Measurements from ENCODE around the gene AP2A2. TPM values are rescaled to one million over a fixed set of nuclear protein-coding genes. Genes with fewer than 3 reads are reported as not detected.

Gene AP2A2
- total RNA-seq, 1 experiment from 2014 or later: 47.1 TPM

DNA sequence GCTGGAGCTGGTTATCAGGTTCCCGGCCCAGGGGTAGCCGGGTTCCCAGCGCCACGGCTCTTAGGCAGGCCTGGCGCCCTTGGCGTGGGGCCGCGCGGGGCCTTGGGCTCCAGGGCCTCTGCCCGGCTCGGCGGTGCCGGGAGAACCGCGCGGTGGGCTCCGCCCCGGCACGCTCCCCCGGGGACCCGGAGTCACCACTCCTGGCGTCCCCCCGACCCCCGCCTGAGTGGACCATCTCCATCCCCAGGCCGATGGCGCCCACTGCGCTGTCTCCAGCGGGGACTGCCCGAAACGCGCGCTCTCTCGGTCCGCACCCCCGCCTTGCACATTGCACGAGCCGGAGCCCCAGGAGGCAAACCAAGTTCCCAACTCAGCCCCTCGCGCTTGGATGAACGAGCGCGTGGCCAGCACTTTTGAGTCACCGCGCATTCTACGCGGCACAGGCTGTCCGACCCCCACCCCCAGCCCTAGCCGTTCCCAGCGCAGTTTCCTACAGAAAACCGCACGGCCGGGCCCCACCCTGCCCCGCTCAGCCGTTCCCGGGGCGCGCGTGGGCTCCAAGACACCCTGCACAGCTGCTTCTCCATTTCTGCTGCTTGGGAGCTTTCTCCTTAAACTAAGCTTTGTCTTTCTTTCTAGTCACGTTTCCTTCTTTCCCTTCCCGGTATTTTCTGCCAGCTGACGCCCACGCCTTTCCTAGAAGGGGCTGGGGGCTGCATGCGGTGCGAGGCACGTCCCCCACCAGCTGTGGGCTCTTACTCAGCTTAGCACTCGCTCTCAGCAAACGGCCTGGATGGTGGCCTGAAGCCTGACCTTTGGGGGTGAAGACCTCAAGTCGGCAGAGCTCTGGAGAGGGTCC lies 14.4 kb upstream of the AP2A2 start (continued):
- TF ChIP-seq, protein P1, sequence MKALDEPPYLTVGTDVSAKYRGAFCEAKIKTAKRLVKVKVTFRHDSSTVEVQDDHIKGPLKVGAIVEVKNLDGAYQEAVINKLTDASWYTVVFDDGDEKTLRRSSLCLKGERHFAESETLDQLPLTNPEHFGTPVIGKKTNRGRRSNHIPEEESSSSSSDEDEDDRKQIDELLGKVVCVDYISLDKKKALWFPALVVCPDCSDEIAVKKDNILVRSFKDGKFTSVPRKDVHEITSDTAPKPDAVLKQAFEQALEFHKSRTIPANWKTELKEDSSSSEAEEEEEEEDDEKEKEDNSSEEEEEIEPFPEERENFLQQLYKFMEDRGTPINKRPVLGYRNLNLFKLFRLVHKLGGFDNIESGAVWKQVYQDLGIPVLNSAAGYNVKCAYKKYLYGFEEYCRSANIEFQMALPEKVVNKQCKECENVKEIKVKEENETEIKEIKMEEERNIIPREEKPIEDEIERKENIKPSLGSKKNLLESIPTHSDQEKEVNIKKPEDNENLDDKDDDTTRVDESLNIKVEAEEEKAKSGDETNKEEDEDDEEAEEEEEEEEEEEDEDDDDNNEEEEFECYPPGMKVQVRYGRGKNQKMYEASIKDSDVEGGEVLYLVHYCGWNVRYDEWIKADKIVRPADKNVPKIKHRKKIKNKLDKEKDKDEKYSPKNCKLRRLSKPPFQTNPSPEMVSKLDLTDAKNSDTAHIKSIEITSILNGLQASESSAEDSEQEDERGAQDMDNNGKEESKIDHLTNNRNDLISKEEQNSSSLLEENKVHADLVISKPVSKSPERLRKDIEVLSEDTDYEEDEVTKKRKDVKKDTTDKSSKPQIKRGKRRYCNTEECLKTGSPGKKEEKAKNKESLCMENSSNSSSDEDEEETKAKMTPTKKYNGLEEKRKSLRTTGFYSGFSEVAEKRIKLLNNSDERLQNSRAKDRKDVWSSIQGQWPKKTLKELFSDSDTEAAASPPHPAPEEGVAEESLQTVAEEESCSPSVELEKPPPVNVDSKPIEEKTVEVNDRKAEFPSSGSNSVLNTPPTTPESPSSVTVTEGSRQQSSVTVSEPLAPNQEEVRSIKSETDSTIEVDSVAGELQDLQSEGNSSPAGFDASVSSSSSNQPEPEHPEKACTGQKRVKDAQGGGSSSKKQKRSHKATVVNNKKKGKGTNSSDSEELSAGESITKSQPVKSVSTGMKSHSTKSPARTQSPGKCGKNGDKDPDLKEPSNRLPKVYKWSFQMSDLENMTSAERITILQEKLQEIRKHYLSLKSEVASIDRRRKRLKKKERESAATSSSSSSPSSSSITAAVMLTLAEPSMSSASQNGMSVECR (CRISPR knock-in tag; IDR thresholded peaks at IDR 0.05; ENCODE audit: borderline replicate concordance): 0 out of 2 replicates have a peak, but pooled peaks have one; percentile 18
- TF ChIP-seq ELF4 (CRISPR knock-in tag; IDR thresholded peaks at IDR 0.05; ENCODE audit: low read depth) (no peak), KAT7 (CRISPR knock-in tag; IDR thresholded peaks at IDR 0.05; ENCODE audit: borderline replicate concordance) (no peak), ZNF121 (CRISPR knock-in tag; IDR thresholded peaks at IDR 0.05) (no peak), FOXP1 (CRISPR knock-in tag; IDR thresholded peaks at IDR 0.05; ENCODE audit: borderline replicate concordance) (peak; percentile 26; the same call in 1 of the 2 replicates), RORB (CRISPR knock-in tag; IDR thresholded peaks at IDR 0.05) (no peak), SOX15 (CRISPR knock-in tag; IDR thresholded peaks at IDR 0.05) (no peak), GRHL2 (CRISPR knock-in tag; IDR thresholded peaks at IDR 0.05; ENCODE audit: insufficient replicate concordance, severe bottlenecking) (no peak), SP1 (CRISPR knock-in tag; conservative IDR thresholded peaks at IDR 0.05) (no peak; the same call in 1 of the 2 replicates), EMX1 (CRISPR knock-in tag; IDR thresholded peaks at IDR 0.05) (no peak), OVOL2 (CRISPR knock-in tag; IDR thresholded peaks at IDR 0.05; ENCODE audit: borderline replicate concordance) (no peak), SMAD3 (CRISPR knock-in tag; IDR thresholded peaks at IDR 0.05; ENCODE audit: borderline replicate concordance) (peak; percentile 27; the same call in 1 of the 2 replicates), NFE2L1 (CRISPR knock-in tag; IDR thresholded peaks at IDR 0.05) (peak; percentile 56; the same call in 1 of the 2 replicates)
- TF ChIP-seq, protein P2, sequence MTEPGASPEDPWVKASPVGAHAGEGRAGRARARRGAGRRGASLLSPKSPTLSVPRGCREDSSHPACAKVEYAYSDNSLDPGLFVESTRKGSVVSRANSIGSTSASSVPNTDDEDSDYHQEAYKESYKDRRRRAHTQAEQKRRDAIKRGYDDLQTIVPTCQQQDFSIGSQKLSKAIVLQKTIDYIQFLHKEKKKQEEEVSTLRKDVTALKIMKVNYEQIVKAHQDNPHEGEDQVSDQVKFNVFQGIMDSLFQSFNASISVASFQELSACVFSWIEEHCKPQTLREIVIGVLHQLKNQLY (CRISPR knock-in tag; IDR thresholded peaks at IDR 0.05): no peak
- TF ChIP-seq, protein P3, sequence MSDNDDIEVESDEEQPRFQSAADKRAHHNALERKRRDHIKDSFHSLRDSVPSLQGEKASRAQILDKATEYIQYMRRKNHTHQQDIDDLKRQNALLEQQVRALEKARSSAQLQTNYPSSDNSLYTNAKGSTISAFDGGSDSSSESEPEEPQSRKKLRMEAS (CRISPR knock-in tag; IDR thresholded peaks at IDR 0.05): peak; percentile 44; the same call in 1 of the 2 replicates
- TF ChIP-seq, protein P4, sequence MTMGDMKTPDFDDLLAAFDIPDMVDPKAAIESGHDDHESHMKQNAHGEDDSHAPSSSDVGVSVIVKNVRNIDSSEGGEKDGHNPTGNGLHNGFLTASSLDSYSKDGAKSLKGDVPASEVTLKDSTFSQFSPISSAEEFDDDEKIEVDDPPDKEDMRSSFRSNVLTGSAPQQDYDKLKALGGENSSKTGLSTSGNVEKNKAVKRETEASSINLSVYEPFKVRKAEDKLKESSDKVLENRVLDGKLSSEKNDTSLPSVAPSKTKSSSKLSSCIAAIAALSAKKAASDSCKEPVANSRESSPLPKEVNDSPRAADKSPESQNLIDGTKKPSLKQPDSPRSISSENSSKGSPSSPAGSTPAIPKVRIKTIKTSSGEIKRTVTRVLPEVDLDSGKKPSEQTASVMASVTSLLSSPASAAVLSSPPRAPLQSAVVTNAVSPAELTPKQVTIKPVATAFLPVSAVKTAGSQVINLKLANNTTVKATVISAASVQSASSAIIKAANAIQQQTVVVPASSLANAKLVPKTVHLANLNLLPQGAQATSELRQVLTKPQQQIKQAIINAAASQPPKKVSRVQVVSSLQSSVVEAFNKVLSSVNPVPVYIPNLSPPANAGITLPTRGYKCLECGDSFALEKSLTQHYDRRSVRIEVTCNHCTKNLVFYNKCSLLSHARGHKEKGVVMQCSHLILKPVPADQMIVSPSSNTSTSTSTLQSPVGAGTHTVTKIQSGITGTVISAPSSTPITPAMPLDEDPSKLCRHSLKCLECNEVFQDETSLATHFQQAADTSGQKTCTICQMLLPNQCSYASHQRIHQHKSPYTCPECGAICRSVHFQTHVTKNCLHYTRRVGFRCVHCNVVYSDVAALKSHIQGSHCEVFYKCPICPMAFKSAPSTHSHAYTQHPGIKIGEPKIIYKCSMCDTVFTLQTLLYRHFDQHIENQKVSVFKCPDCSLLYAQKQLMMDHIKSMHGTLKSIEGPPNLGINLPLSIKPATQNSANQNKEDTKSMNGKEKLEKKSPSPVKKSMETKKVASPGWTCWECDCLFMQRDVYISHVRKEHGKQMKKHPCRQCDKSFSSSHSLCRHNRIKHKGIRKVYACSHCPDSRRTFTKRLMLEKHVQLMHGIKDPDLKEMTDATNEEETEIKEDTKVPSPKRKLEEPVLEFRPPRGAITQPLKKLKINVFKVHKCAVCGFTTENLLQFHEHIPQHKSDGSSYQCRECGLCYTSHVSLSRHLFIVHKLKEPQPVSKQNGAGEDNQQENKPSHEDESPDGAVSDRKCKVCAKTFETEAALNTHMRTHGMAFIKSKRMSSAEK (CRISPR knock-in tag; IDR thresholded peaks at IDR 0.05; ENCODE audit: borderline replicate concordance): no peak
- TF ChIP-seq, protein P5, sequence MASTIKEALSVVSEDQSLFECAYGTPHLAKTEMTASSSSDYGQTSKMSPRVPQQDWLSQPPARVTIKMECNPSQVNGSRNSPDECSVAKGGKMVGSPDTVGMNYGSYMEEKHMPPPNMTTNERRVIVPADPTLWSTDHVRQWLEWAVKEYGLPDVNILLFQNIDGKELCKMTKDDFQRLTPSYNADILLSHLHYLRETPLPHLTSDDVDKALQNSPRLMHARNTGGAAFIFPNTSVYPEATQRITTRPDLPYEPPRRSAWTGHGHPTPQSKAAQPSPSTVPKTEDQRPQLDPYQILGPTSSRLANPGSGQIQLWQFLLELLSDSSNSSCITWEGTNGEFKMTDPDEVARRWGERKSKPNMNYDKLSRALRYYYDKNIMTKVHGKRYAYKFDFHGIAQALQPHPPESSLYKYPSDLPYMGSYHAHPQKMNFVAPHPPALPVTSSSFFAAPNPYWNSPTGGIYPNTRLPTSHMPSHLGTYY (CRISPR knock-in tag; IDR thresholded peaks at IDR 0.05): no peak
- TF ChIP-seq, protein P6, sequence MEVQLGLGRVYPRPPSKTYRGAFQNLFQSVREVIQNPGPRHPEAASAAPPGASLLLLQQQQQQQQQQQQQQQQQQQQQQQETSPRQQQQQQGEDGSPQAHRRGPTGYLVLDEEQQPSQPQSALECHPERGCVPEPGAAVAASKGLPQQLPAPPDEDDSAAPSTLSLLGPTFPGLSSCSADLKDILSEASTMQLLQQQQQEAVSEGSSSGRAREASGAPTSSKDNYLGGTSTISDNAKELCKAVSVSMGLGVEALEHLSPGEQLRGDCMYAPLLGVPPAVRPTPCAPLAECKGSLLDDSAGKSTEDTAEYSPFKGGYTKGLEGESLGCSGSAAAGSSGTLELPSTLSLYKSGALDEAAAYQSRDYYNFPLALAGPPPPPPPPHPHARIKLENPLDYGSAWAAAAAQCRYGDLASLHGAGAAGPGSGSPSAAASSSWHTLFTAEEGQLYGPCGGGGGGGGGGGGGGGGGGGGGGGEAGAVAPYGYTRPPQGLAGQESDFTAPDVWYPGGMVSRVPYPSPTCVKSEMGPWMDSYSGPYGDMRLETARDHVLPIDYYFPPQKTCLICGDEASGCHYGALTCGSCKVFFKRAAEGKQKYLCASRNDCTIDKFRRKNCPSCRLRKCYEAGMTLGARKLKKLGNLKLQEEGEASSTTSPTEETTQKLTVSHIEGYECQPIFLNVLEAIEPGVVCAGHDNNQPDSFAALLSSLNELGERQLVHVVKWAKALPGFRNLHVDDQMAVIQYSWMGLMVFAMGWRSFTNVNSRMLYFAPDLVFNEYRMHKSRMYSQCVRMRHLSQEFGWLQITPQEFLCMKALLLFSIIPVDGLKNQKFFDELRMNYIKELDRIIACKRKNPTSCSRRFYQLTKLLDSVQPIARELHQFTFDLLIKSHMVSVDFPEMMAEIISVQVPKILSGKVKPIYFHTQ (CRISPR knock-in tag; IDR thresholded peaks at IDR 0.05): no peak
- TF ChIP-seq, protein P7, sequence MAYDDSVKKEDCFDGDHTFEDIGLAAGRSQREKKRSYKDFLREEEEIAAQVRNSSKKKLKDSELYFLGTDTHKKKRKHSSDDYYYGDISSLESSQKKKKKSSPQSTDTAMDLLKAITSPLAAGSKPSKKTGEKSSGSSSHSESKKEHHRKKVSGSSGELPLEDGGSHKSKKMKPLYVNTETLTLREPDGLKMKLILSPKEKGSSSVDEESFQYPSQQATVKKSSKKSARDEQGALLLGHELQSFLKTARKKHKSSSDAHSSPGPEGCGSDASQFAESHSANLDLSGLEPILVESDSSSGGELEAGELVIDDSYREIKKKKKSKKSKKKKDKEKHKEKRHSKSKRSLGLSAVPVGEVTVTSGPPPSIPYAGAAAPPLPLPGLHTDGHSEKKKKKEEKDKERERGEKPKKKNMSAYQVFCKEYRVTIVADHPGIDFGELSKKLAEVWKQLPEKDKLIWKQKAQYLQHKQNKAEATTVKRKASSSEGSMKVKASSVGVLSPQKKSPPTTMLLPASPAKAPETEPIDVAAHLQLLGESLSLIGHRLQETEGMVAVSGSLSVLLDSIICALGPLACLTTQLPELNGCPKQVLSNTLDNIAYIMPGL (CRISPR knock-in tag; IDR thresholded peaks at IDR 0.05): no peak; the same call in 1 of the 2 replicates
- TF ChIP-seq, protein P8, sequence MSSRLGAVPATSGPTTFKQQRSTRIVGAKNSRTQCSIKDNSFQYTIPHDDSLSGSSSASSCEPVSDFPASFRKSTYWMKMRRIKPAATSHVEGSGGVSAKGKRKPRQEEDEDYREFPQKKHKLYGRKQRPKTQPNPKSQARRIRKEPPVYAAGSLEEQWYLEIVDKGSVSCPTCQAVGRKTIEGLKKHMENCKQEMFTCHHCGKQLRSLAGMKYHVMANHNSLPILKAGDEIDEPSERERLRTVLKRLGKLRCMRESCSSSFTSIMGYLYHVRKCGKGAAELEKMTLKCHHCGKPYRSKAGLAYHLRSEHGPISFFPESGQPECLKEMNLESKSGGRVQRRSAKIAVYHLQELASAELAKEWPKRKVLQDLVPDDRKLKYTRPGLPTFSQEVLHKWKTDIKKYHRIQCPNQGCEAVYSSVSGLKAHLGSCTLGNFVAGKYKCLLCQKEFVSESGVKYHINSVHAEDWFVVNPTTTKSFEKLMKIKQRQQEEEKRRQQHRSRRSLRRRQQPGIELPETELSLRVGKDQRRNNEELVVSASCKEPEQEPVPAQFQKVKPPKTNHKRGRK (CRISPR knock-in tag; IDR thresholded peaks at IDR 0.05; ENCODE audit: borderline replicate concordance): no peak

Measured in WTC11 (cell line).